Endodermal cell (in vitro differentiated cells): ENCODE data around the gene SRSF4. TPM values are rescaled to one million over a fixed set of nuclear protein-coding genes. Genes with fewer than 3 reads are reported as not detected.

Source experiments
- DNase-seq: peaks from one replicate; pipeline ENCODE4 v3.0.0-alpha.2; 2017
- H3K27ac ChIP-seq: 2 replicates; pipeline ENCODE4 v1.5.1; 2013; ENCODE audit warnings: mild to moderate bottlenecking, low read depth, low read length, moderate library complexity
- H3K27me3 ChIP-seq: 2 replicates; pipeline ENCODE4 v1.6.1; 2013; ENCODE audit warnings: mild to moderate bottlenecking, low read length, moderate library complexity; ENCODE audit not compliant: insufficient read depth, control insufficient read depth, poor library complexity, severe bottlenecking
- H3K36me3 ChIP-seq: 2 replicates; pipeline ENCODE4 v1.7.0; 2013; ENCODE audit warnings: mild to moderate bottlenecking, low read length, moderate library complexity; ENCODE audit not compliant: control insufficient read depth, insufficient read depth
- H3K4me1 ChIP-seq: one replicate; pipeline ENCODE4 v1.7.0; 2013; ENCODE audit warnings: low read length; ENCODE audit not compliant: control insufficient read depth, insufficient read depth
- H3K4me3 ChIP-seq: 2 replicates; pipeline ENCODE4 v1.5.1; 2013; ENCODE audit warnings: mild to moderate bottlenecking, low read length, moderate library complexity
- H3K9ac ChIP-seq: 2 replicates; pipeline ENCODE4 v1.6.1; 2013; ENCODE audit warnings: mild to moderate bottlenecking, low read length, moderate library complexity; ENCODE audit not compliant: poor library complexity, severe bottlenecking; ENCODE audit errors: extremely low read depth
- H3K9me3 ChIP-seq: 2 replicates; pipeline ENCODE4 v1.6.1; 2013; ENCODE audit warnings: mild to moderate bottlenecking, low read length, moderate library complexity; ENCODE audit not compliant: control insufficient read depth
- H3K27ac Mint-ChIP-seq: 2 replicates; pipeline ENCODE4 v1.8.0; 2020; ENCODE audit warnings: mixed read lengths
- H3K27me3 Mint-ChIP-seq: 2 replicates; pipeline ENCODE4 v1.8.0; 2021; ENCODE audit warnings: mild to moderate bottlenecking, mixed read lengths; ENCODE audit not compliant: insufficient read depth
- H3K36me3 Mint-ChIP-seq: 2 replicates; pipeline ENCODE4 v1.8.0; 2020; ENCODE audit warnings: low read depth, mixed read lengths
- H3K4me1 Mint-ChIP-seq: 2 replicates; pipeline ENCODE4 v1.8.0; 2020; ENCODE audit warnings: mixed read lengths
- H3K4me3 Mint-ChIP-seq: 2 replicates; pipeline ENCODE4 v1.8.0; 2020; ENCODE audit warnings: mild to moderate bottlenecking, moderate library complexity, mixed read lengths
- H3K9me3 Mint-ChIP-seq: 2 replicates; pipeline ENCODE4 v1.8.0; 2020; ENCODE audit warnings: mild to moderate bottlenecking, mixed read lengths
- WGBS, 2 experiments: methylation state at CpG; one replicate each; pipeline versions ENCODE4 v1.1.5 to v1.1.7; 2013; ENCODE audit warnings: missing lambda C conversion rate in 2 of 2, mixed read lengths in 1 of 2; ENCODE audit not compliant: insufficient coverage in 1 of 2, insufficient read length in 1 of 2; 5-methylcytosine and 5-hydroxymethylcytosine counted together
- total RNA-seq, 2 donors: library from RNA; stranded (reverse); fragmentation: NEBNext Ultra II Directional in 1 of 2; extraction: Animal tissue kit (Norgen Biotek cat#: 25700) in 1 of 2; gene quantifications; 2 replicates in 1 of 2; 3 replicates in 1 of 2; pipeline ENCODE4 v1.2.1, GENCODE V29; 2021
- TF ChIP-seq, protein P1 (sequence below): fragments of 200-600 bp; sonication (generic); conservative IDR thresholded peaks from 2 replicates; pipeline ENCODE4 v1.5.0; 2021; ENCODE audit warnings: antibody characterized with exemption, mild to moderate bottlenecking

SRSF4 gene
- total RNA-seq, 2 donors from 2014 or later: 89.1 to 107 TPM

DNA sequence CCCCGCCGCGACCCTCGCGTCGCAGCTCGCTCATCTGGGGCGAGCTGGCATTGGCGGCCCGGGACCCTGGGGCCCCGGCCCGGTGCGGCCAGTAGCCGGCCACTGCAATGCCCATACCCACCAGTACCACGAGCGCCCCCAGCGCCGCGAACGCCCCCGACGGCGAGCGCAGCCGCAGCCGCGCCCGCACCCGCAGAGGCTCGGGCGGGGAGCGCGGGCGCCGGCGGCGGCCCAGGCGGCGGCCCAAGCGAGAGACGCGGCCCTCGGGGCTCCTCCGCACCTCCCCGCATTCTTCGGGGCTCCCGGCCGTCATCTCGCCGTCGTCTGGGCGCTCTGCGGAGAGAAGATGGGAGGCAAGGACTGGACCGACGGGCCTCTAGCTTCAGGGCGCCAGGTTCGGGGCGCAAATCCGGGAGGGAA, 60.2 kb downstream of the SRSF4 start:
- Histone ChIP-seq H3K9ac (peak overlapping the region; percentile 83), H3K9me3 (no peaks in the 10 kb centered on the region), H3K36me3 (peaks cover 14% of the 10 kb centered on the region), H3K4me1 (peaks cover 8% of the 10 kb centered on the region), H3K27ac (no peak overlapping the region), H3K27me3 (no peaks in the 10 kb centered on the region), H3K4me3 (peak overlapping the region; percentile 86)
- TF ChIP-seq, protein P1, sequence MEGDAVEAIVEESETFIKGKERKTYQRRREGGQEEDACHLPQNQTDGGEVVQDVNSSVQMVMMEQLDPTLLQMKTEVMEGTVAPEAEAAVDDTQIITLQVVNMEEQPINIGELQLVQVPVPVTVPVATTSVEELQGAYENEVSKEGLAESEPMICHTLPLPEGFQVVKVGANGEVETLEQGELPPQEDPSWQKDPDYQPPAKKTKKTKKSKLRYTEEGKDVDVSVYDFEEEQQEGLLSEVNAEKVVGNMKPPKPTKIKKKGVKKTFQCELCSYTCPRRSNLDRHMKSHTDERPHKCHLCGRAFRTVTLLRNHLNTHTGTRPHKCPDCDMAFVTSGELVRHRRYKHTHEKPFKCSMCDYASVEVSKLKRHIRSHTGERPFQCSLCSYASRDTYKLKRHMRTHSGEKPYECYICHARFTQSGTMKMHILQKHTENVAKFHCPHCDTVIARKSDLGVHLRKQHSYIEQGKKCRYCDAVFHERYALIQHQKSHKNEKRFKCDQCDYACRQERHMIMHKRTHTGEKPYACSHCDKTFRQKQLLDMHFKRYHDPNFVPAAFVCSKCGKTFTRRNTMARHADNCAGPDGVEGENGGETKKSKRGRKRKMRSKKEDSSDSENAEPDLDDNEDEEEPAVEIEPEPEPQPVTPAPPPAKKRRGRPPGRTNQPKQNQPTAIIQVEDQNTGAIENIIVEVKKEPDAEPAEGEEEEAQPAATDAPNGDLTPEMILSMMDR: peak; percentile 40
- H3K9me3 Mint-ChIP-seq: no peaks in the 10 kb centered on the region
- no peaks in the 10 kb centered on the region for H3K27me3 Mint-ChIP-seq
- DNase-seq: no peak
- H3K4me1 Mint-ChIP-seq: peaks cover 12% of the 10 kb centered on the region
- WGBS, 2 experiments: 6 to 8% methylated on average over 25 to 59 of the region's 59 CpGs
- H3K4me3 Mint-ChIP-seq: peak overlapping the region; percentile 79
- peaks cover 16% of the 10 kb centered on the region for H3K36me3 Mint-ChIP-seq
- H3K27ac Mint-ChIP-seq: no peak overlapping the region

DNA sequence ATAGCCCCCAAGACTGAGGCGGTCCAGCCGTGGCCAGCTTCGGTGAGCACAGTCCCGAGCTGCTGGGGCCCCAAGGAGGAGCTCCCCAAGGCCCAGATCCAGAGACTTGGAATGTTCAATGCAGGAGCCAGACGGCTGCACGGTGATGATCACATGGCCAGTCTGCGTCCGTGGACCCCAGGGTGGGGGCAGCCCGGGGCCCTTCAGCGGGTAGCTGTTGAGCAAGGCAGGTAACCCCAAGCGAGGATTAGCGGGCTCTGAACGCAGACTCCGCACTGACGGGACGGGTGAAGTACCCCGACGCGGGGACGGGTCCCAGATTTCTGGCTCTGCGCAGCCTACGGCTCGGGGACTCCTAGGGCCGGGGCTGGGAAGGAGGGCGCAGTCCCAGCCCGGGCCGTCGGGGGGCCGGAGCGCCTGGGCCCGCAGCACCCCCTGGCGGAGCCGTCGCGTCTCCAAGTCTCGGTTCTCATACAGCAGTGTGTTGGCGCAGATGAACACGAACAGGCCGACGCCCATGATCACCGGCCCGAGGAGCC, 60.7 kb downstream of the SRSF4 start:
- peak overlapping the region; percentile 79 for H3K4me3 Mint-ChIP-seq
- TF ChIP-seq, protein P1: peak; percentile 99
- no peaks in the 10 kb centered on the region for H3K9me3 ChIP-seq
- H3K36me3 ChIP-seq: peaks cover 14% of the 10 kb centered on the region
- peak overlapping the region; percentile 77 for H3K4me3 ChIP-seq
- DNase-seq: peak; percentile 94
- peak overlapping the region; percentile 83 for H3K9ac ChIP-seq
- H3K4me1 Mint-ChIP-seq: peaks cover 12% of the 10 kb centered on the region
- no peak overlapping the region for H3K27ac Mint-ChIP-seq
- H3K4me1 ChIP-seq: peaks cover 8% of the 10 kb centered on the region
- 53 to 67% methylated on average over 32 to 42 of the region's 42 CpGs for WGBS, 2 experiments
- no peaks in the 10 kb centered on the region for H3K27me3 ChIP-seq
- peaks cover 16% of the 10 kb centered on the region for H3K36me3 Mint-ChIP-seq
- H3K27ac ChIP-seq: no peak overlapping the region
- no peaks in the 10 kb centered on the region for H3K9me3 Mint-ChIP-seq
- no peaks in the 10 kb centered on the region for H3K27me3 Mint-ChIP-seq

DNA sequence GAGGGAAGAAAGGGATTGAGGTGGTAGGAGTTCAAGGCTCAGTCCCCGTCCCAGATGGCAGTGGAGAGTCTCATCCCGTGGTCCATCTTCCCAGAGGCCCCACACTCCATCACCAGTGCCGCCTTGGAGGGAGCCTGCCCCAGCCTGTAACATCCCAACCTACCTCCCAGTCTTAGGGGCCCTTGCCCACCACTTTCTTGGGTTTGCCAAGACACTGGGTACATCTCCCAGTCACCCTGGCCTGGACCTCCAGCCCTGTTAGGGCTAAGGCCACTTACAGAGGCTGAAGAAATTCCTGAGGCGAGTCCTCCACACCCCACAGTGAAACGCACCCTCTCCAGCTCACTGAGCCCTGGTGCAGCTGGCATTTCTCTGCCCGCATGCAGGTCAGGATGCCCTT, 61.3 kb downstream of the SRSF4 start:
- no peaks in the 10 kb centered on the region for H3K27me3 ChIP-seq
- Mint-ChIP-seq H3K4me1 (peaks cover 5% of the 10 kb centered on the region), H3K27ac (no peak overlapping the region), H3K4me3 (peak overlapping the region; percentile 79), H3K36me3 (peaks cover 19% of the 10 kb centered on the region), H3K9me3 (no peaks in the 10 kb centered on the region), H3K27me3 (no peaks in the 10 kb centered on the region)
- peaks cover 18% of the 10 kb centered on the region for H3K36me3 ChIP-seq
- H3K9ac ChIP-seq: no peak overlapping the region
- H3K4me1 ChIP-seq: peaks cover 8% of the 10 kb centered on the region
- no peaks in the 10 kb centered on the region for H3K9me3 ChIP-seq
- no peak for DNase-seq
- WGBS, 2 experiments: 87 to 92% methylated on average over 3 to 6 of the region's 6 CpGs
- no peak overlapping the region for H3K27ac ChIP-seq
- TF ChIP-seq, protein P1: no peak
- H3K4me3 ChIP-seq: peak overlapping the region; percentile 77
